DOHH2 (cell line): ENCODE results near the gene OR2A25.

Source experiments
- H3F3A ChIP-seq: fragments of 200-600 bp; sonication (generic), shearing (Covaris generic); 2 replicates; pipeline ENCODE4 v1.6.0; 2016; ENCODE audit warnings: antibody characterized with exemption, mild to moderate bottlenecking; ENCODE audit not compliant: control insufficient read depth, insufficient read depth
- H3K27ac ChIP-seq: fragments of 200-600 bp; sonication (generic); 2 replicates; pipeline ENCODE4 v1.5.1; 2014; ENCODE audit warnings: low read depth, mild to moderate bottlenecking, low read length, moderate library complexity
- H3K27me3 ChIP-seq: fragments of 200-600 bp; sonication (generic); 2 replicates; pipeline ENCODE4 v1.6.1; 2014; ENCODE audit warnings: mild to moderate bottlenecking, low read length, mixed read lengths; ENCODE audit not compliant: control insufficient read depth
- H3K36me3 ChIP-seq: fragments of 200-600 bp; sonication (generic); 2 replicates; pipeline ENCODE4 v1.6.1; 2014; ENCODE audit warnings: mild to moderate bottlenecking, low read length, moderate library complexity, mixed read lengths; ENCODE audit not compliant: control insufficient read depth
- H3K4me1 ChIP-seq: fragments of 200-600 bp; sonication (generic); 2 replicates; pipeline ENCODE4 v1.6.1; 2014; ENCODE audit warnings: mild to moderate bottlenecking, low read length, mixed read lengths; ENCODE audit not compliant: control insufficient read depth
- H3K4me2 ChIP-seq: fragments of 200-600 bp; sonication (generic); 2 replicates; pipeline ENCODE4 v1.6.0; 2014; ENCODE audit warnings: mild to moderate bottlenecking, low read length, moderate library complexity
- H3K4me3 ChIP-seq: fragments of 200-600 bp; sonication (generic); 2 replicates; pipeline ENCODE4 v1.5.1; 2014; ENCODE audit warnings: mild to moderate bottlenecking, low read length, mixed read lengths
- H3K79me2 ChIP-seq: fragments of 200-600 bp; sonication (generic); 2 replicates; pipeline ENCODE4 v1.6.1; 2014; ENCODE audit warnings: mild to moderate bottlenecking, low read length, mixed read lengths; ENCODE audit not compliant: control insufficient read depth
- H3K9me2 ChIP-seq: fragments of 200-600 bp; sonication (generic); replicated peaks from 2 replicates; pipeline ENCODE4 v1.6.1; 2014; ENCODE audit warnings: mild to moderate bottlenecking, low read length, mixed read lengths; ENCODE audit not compliant: control insufficient read depth
- H3K9me3 ChIP-seq: fragments of 200-600 bp; sonication (generic); 2 replicates; pipeline ENCODE4 v1.6.1; 2014; ENCODE audit warnings: antibody characterized with exemption, low read length, mixed read lengths; ENCODE audit not compliant: control insufficient read depth, insufficient read depth
- H4K20me1 ChIP-seq: fragments of 200-600 bp; sonication (generic); 2 replicates; pipeline ENCODE4 v1.6.0; 2014; ENCODE audit warnings: low read depth, mild to moderate bottlenecking, antibody characterized with exemption, low read length, moderate library complexity; ENCODE audit not compliant: control insufficient read depth, insufficient read depth
- EZH2phosphoT487 ChIP-seq: fragments of 200-600 bp; sonication (generic); IDR thresholded peaks from 2 replicates; pipeline ENCODE4 v1.6.1; 2017; ENCODE audit warnings: borderline replicate concordance, mild to moderate bottlenecking, antibody characterized with exemption, low read length, moderate library complexity, mixed read lengths
- TF ChIP-seq, protein P1 (sequence below): fragments of 200-600 bp; sonication (generic); IDR thresholded peaks from one replicate; pipeline ENCODE4 v1.5.1; 2014; ENCODE audit warnings: antibody characterized with exemption, mild to moderate bottlenecking, low read depth, low read length; ENCODE audit not compliant: poor library complexity, severe bottlenecking

OR2A25 gene

DNA sequence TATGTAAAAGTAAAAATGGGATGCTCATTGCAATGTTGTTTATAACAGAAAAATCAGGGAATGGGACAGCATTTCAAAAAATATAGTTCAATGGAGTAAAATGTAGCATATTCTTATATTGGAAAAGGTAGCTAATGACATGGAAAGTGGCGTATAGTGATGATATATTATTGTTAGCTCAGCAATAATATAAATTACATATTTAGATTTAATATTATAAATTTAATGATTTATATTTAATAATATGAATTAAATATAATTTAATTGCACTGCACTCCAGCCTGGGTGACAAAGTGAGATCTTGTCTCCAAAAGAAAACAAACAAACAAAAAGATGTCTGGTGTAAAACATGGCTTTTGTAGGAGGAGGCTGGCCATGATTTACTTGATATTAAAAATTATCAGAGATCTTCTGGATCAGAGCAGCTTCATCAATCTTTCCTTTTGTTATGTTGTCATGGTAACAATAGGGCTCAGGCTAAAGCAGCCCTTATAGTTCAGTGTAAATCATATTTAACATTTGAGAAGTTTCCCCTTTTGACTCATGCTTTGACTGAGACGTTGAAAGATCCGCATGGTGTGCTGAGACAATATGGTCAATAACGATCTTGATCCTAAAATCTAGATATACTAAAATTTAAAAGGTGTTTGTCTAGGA is 46.3 kb upstream of the OR2A25 start:
- H3K27ac ChIP-seq: no peak overlapping the region
- no peaks in the 10 kb centered on the region for H3K9me2 ChIP-seq
- H3K27me3 ChIP-seq: 0 out of 2 replicates have a peak, but pooled peaks cover 3% of the 10 kb centered on the region
- no peaks in the 10 kb centered on the region for H3K9me3 ChIP-seq
- no peaks in the 10 kb centered on the region for H3K36me3 ChIP-seq
- H4K20me1 ChIP-seq: no peaks in the 10 kb centered on the region
- no peak overlapping the region for H3K4me2 ChIP-seq
- H3K79me2 ChIP-seq: no peaks in the 10 kb centered on the region
- H3K4me1 ChIP-seq: no peaks in the 10 kb centered on the region
- no peaks in the 10 kb centered on the region for H3F3A ChIP-seq
- no peak overlapping the region for H3K4me3 ChIP-seq
- no peak for TF ChIP-seq EZH2phosphoT487

- Histone ChIP-seq H3K4me3 (no peak overlapping the region), H3K27me3 (0 out of 2 replicates have a peak, but pooled peaks cover 3% of the 10 kb centered on the region), H4K20me1 (no peaks in the 10 kb centered on the region), H3K27ac (no peak overlapping the region), H3K79me2 (no peaks in the 10 kb centered on the region), H3K4me2 (no peak overlapping the region), H3K9me2 (no peaks in the 10 kb centered on the region), H3F3A (no peaks in the 10 kb centered on the region), H3K9me3 (no peaks in the 10 kb centered on the region), H3K36me3 (no peaks in the 10 kb centered on the region), H3K4me1 (no peaks in the 10 kb centered on the region)
- TF ChIP-seq, protein P1, sequence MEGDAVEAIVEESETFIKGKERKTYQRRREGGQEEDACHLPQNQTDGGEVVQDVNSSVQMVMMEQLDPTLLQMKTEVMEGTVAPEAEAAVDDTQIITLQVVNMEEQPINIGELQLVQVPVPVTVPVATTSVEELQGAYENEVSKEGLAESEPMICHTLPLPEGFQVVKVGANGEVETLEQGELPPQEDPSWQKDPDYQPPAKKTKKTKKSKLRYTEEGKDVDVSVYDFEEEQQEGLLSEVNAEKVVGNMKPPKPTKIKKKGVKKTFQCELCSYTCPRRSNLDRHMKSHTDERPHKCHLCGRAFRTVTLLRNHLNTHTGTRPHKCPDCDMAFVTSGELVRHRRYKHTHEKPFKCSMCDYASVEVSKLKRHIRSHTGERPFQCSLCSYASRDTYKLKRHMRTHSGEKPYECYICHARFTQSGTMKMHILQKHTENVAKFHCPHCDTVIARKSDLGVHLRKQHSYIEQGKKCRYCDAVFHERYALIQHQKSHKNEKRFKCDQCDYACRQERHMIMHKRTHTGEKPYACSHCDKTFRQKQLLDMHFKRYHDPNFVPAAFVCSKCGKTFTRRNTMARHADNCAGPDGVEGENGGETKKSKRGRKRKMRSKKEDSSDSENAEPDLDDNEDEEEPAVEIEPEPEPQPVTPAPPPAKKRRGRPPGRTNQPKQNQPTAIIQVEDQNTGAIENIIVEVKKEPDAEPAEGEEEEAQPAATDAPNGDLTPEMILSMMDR: no peak
- no peak for TF ChIP-seq EZH2phosphoT487
Observed at GRCh38 chr7:144024213-144024612, 45.4 kb upstream of the OR2A25 start.

- Histone ChIP-seq H3K27ac (no peak overlapping the region), H3F3A (no peaks in the 10 kb centered on the region), H3K9me2 (no peaks in the 10 kb centered on the region), H3K4me2 (no peak overlapping the region), H3K4me3 (no peak overlapping the region), H3K36me3 (no peaks in the 10 kb centered on the region), H3K4me1 (no peaks in the 10 kb centered on the region), H3K79me2 (no peaks in the 10 kb centered on the region), H3K27me3 (0 out of 2 replicates have a peak, but pooled peaks cover 3% of the 10 kb centered on the region), H3K9me3 (no peaks in the 10 kb centered on the region), H4K20me1 (no peaks in the 10 kb centered on the region)
- no peak for TF ChIP-seq EZH2phosphoT487
- TF ChIP-seq, protein P1: no peak
Observed at GRCh38 chr7:144026203-144026883, 43.3 kb upstream of the OR2A25 start.

DNA sequence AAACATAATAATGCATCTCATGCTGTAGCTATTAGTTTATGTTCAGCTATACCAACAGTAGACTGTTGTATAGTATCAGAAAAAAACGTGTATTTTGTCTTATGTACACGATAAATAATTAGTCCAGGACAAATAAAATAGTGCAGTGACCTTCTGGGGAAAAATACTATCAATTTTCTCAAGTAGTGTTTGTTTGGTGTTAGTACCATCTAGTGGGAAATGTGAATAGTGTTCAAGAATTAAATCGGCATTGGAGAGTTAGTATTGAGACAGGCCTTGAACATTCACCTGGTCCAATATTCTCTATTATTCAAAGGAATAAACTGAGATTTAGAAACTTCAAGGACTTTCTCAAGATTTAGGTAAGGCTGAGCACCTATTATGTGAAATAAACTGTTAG is 42.5 kb upstream of the OR2A25 start:
- no peak overlapping the region for H3K4me3 ChIP-seq
- no peaks in the 10 kb centered on the region for H3K4me1 ChIP-seq
- no peaks in the 10 kb centered on the region for H3K9me2 ChIP-seq
- H3K27ac ChIP-seq: no peak overlapping the region
- H3K9me3 ChIP-seq: no peaks in the 10 kb centered on the region
- no peaks in the 10 kb centered on the region for H3K79me2 ChIP-seq
- no peak for TF ChIP-seq EZH2phosphoT487
- TF ChIP-seq, protein P1: no peak
- H3K36me3 ChIP-seq: no peaks in the 10 kb centered on the region
- no peaks in the 10 kb centered on the region for H3F3A ChIP-seq
- H3K27me3 ChIP-seq: 0 out of 2 replicates have a peak, but pooled peaks cover 3% of the 10 kb centered on the region
- no peak overlapping the region for H3K4me2 ChIP-seq
- H4K20me1 ChIP-seq: no peaks in the 10 kb centered on the region
